ENCODE results near the gene ALK. TPM values are rescaled to one million over a fixed set of nuclear protein-coding genes. Genes with fewer than 3 reads are reported as not detected.

ALK gene
- total RNA-seq, 1 experiment from 2014 or later: 14.7 TPM

GRCh38 chr2:29702276-29702675, 219.1 kb downstream of the ALK start:
- no peak for TF ChIP-seq CTCF (conservative IDR thresholded peaks at IDR 0.05; ENCODE audit: low read depth, low read length)
- intact Hi-C loops (cut with micrococcal nuclease; ENCODE audit: unreplicated experiment): no loop called here

GRCh38 chr2:29700560-29700959, 220.8 kb downstream of the ALK start:
- no peak overlapping the region for H3K4me3 ChIP-seq (ENCODE audit: low read depth, low read length, poor library complexity, severe bottlenecking)
- BruUV-seq (replicated peaks): no TSS peak
- intact Hi-C loops (cut with micrococcal nuclease; ENCODE audit: unreplicated experiment): no loop called here
- POLR2A ChIA-PET (ENCODE audit: low non-redundant PET): no interaction called here
- no peaks in the 10 kb centered on the region for H3K36me3 ChIP-seq (ENCODE audit: insufficient read depth, low read length, poor library complexity, severe bottlenecking)
- CTCF ChIA-PET: no interaction called here
- H3K27me3 ChIP-seq (replicated peaks; ENCODE audit: insufficient read depth, low read depth, low read length, poor library complexity): no peaks in the 10 kb centered on the region
- H3K4me1 ChIP-seq (ENCODE audit: insufficient read depth, low read length, poor library complexity, severe bottlenecking): peaks cover 6% of the 10 kb centered on the region
- no peak for TF ChIP-seq EZH2 (IDR thresholded peaks at IDR 0.05; ENCODE audit: borderline replicate concordance, low read depth, low read length, poor library complexity, severe bottlenecking)
- TF ChIP-seq CTCF (conservative IDR thresholded peaks at IDR 0.05; ENCODE audit: low read depth, low read length): no peak
- no peaks in the 10 kb centered on the region for H3K9me3 ChIP-seq (ENCODE audit: low read depth, low read length, poor library complexity, severe bottlenecking)
- DNase-seq (ENCODE audit: low spot score): no peak
- H3K27ac ChIP-seq (ENCODE audit: low read depth, low read length, poor library complexity, severe bottlenecking): no peak overlapping the region

More at GRCh38 chr2:29702276-29702675, 219.1 kb downstream of the ALK start:
- Histone ChIP-seq H3K4me1 (ENCODE audit: insufficient read depth, low read length, poor library complexity, severe bottlenecking) (peaks cover 6% of the 10 kb centered on the region), H3K27me3 (replicated peaks; ENCODE audit: insufficient read depth, low read depth, low read length, poor library complexity) (no peaks in the 10 kb centered on the region), H3K4me3 (ENCODE audit: low read depth, low read length, poor library complexity, severe bottlenecking) (no peak overlapping the region), H3K36me3 (ENCODE audit: insufficient read depth, low read length, poor library complexity, severe bottlenecking) (no peaks in the 10 kb centered on the region), H3K9me3 (ENCODE audit: low read depth, low read length, poor library complexity, severe bottlenecking) (no peaks in the 10 kb centered on the region), H3K27ac (ENCODE audit: low read depth, low read length, poor library complexity, severe bottlenecking) (no peak overlapping the region)
- BruUV-seq (replicated peaks): no TSS peak
- POLR2A ChIA-PET (ENCODE audit: low non-redundant PET): no interaction called here
- no peak for DNase-seq (ENCODE audit: low spot score)
- CTCF ChIA-PET: no interaction called here

GRCh38 chr2:29699045-29699444, 222.3 kb downstream of the ALK start:
- no peaks in the 10 kb centered on the region for H3K27me3 ChIP-seq (replicated peaks; ENCODE audit: insufficient read depth, low read depth, low read length, poor library complexity)
- H3K36me3 ChIP-seq (ENCODE audit: insufficient read depth, low read length, poor library complexity, severe bottlenecking): no peaks in the 10 kb centered on the region
- BruUV-seq (replicated peaks): no TSS peak
- peaks cover 6% of the 10 kb centered on the region for H3K4me1 ChIP-seq (ENCODE audit: insufficient read depth, low read length, poor library complexity, severe bottlenecking)
- POLR2A ChIA-PET (ENCODE audit: low non-redundant PET): no interaction called here
- H3K9me3 ChIP-seq (ENCODE audit: low read depth, low read length, poor library complexity, severe bottlenecking): no peaks in the 10 kb centered on the region
- no peak overlapping the region for H3K27ac ChIP-seq (ENCODE audit: low read depth, low read length, poor library complexity, severe bottlenecking)
- DNase-seq (ENCODE audit: low spot score): no peak
- CTCF ChIA-PET: no interaction called here
- TF ChIP-seq CTCF (conservative IDR thresholded peaks at IDR 0.05; ENCODE audit: low read depth, low read length): no peak
- TF ChIP-seq EZH2 (IDR thresholded peaks at IDR 0.05; ENCODE audit: borderline replicate concordance, low read depth, low read length, poor library complexity, severe bottlenecking): no peak
- intact Hi-C loops (cut with micrococcal nuclease; ENCODE audit: unreplicated experiment): no loop called here
- H3K4me3 ChIP-seq (ENCODE audit: low read depth, low read length, poor library complexity, severe bottlenecking): no peak overlapping the region

Measured in A673 (cell line).